ENCODE data around the gene RFXAP. TPM values are rescaled to one million over a fixed set of nuclear protein-coding genes. Genes with fewer than 3 reads are reported as not detected.

The RFXAP gene
- total RNA-seq, 1 experiment from 2014 or later = 8.7 TPM

- H3K4me2 ChIP-seq (ENCODE audit: insufficient read depth, insufficient read length, low read length) = no peak overlapping the region
- no peak overlapping the region for H3K9ac ChIP-seq (ENCODE audit: extremely low read depth, insufficient read length, low read length)
- H2BK20ac ChIP-seq (ENCODE audit: low read depth, low read length, poor library complexity, severe bottlenecking) = no peak overlapping the region
- H4K5ac ChIP-seq (ENCODE audit: insufficient read length, low read depth, low read length) = no peak overlapping the region
- DNase-seq = no peak
- Mint-ChIP-seq H3K36me3 (ENCODE audit: insufficient read depth in 1 of 3, low read depth in 3 of 3) (no peaks in the 10 kb centered on the region; a peak in 1 of 7 replicates), H3K4me1 (peaks cover 6 to 11% of the 10 kb centered on the region in 2 experiments), H3K9me3 (no peaks in the 10 kb centered on the region), H3K4me3 (no peak overlapping the region), H3K27me3 (ENCODE audit: low read depth) (peaks cover 1% of the 10 kb centered on the region; the same call in 1 of the 2 replicates), H3K27ac (no peak overlapping the region)
- no peaks in the 10 kb centered on the region for H4K20me1 ChIP-seq (ENCODE audit: control insufficient read depth, insufficient read depth, insufficient read length)
- H2BK120ac ChIP-seq (ENCODE audit: low read depth, low read length, poor library complexity, severe bottlenecking) = no peak overlapping the region
- H3T11ph ChIP-seq (ENCODE audit: low read length) = no peak overlapping the region
- H3K9me3 ChIP-seq (ENCODE audit: control insufficient read depth, low read depth, low read length) = no peaks in the 10 kb centered on the region
- H3K79me1 ChIP-seq (ENCODE audit: insufficient read depth, low read depth, low read length, poor library complexity, severe bottlenecking) = no peaks in the 10 kb centered on the region
- H2BK5ac ChIP-seq (ENCODE audit: insufficient read length, low read length) = no peak overlapping the region
- H3K18ac ChIP-seq (ENCODE audit: insufficient read length, low read depth, low read length) = no peak overlapping the region
- H3K79me2 ChIP-seq (ENCODE audit: insufficient read depth, low read length) = no peaks in the 10 kb centered on the region
- no peak overlapping the region for H3K4ac ChIP-seq (ENCODE audit: low read depth, low read length)
- H2AFZ ChIP-seq (ENCODE audit: low read length) = no peak overlapping the region
- H3K27me3 ChIP-seq (ENCODE audit: insufficient read depth, low read length) = no peaks in the 10 kb centered on the region
- no peak overlapping the region for H2BK15ac ChIP-seq (ENCODE audit: low read depth, low read length)
- no peak overlapping the region for H4K8ac ChIP-seq (replicated peaks; ENCODE audit: insufficient read length, low read depth, low read length)
- H3K14ac ChIP-seq (ENCODE audit: insufficient read depth, low read length) = no peak overlapping the region
- H3K56ac ChIP-seq (ENCODE audit: insufficient read length, low read depth, low read length) = no peak overlapping the region
- H2AK5ac ChIP-seq (ENCODE audit: insufficient read length, low read length) = no peak overlapping the region
- H3K23ac ChIP-seq (ENCODE audit: insufficient read length, low read depth, low read length) = no peak overlapping the region
- no peaks in the 10 kb centered on the region for H3K4me1 ChIP-seq (ENCODE audit: insufficient read depth, low read length)
- no peak overlapping the region for H4K91ac ChIP-seq (ENCODE audit: insufficient read length, low read depth, low read length)
- H3K23me2 ChIP-seq (ENCODE audit: insufficient read length, low read depth, low read length, poor library complexity, severe bottlenecking) = no peaks in the 10 kb centered on the region
- no CpG with 5 or more reads among the region's 4 CpGs for whole genome bisulfite sequencing (ENCODE audit: extremely low coverage, insufficient read length, low lambda C conversion rate)
- H2BK12ac ChIP-seq (ENCODE audit: insufficient read length, low read depth, low read length) = no peak overlapping the region
- no peak overlapping the region for H3K27ac ChIP-seq (ENCODE audit: insufficient read length, low read depth, low read length)
- TF ChIP-seq CTCF (conservative IDR thresholded peaks at IDR 0.05) = no peak
Observed at GRCh38 chr13:36859259-36859658, 40.2 kb downstream of the RFXAP start.

All from H9 (cell line).